Tibial nerve (tissue), 4 donors: ENCODE results near the gene CCDC110.
A peak's percentile ranks its signal among the peaks of the same experiment; 100 is the strongest.

ENCODE experiments used
- EP300 ChIP-seq, 2 donors: sonication (generic); formaldehyde crosslinking; IDR thresholded peaks; one replicate each; pipeline ENCODE4 v1.6.1; 2017; ENCODE audit warnings: antibody characterized with exemption in 2 of 2, mild to moderate bottlenecking in 1 of 2
- POLR2A ChIP-seq, 2 donors: fragments of 450-650 bp; IDR thresholded peaks; one replicate each; pipeline ENCODE4 v1.6.1; 2017; ENCODE audit warnings: antibody characterized with exemption in 2 of 2, mild to moderate bottlenecking in 2 of 2, moderate library complexity in 2 of 2
- TF ChIP-seq, protein P1 (sequence below), 5 experiments: fragments of 200-600 bp in 3 of 5; fragments of 450-650 bp in 2 of 5; sonication (generic) in 3 of 5; IDR thresholded peaks; one replicate each; pipeline ENCODE4 v1.5.1; 2016 to 2019; ENCODE audit warnings: antibody characterized with exemption in 5 of 5, mild to moderate bottlenecking in 3 of 5, moderate library complexity in 2 of 5

DNA sequence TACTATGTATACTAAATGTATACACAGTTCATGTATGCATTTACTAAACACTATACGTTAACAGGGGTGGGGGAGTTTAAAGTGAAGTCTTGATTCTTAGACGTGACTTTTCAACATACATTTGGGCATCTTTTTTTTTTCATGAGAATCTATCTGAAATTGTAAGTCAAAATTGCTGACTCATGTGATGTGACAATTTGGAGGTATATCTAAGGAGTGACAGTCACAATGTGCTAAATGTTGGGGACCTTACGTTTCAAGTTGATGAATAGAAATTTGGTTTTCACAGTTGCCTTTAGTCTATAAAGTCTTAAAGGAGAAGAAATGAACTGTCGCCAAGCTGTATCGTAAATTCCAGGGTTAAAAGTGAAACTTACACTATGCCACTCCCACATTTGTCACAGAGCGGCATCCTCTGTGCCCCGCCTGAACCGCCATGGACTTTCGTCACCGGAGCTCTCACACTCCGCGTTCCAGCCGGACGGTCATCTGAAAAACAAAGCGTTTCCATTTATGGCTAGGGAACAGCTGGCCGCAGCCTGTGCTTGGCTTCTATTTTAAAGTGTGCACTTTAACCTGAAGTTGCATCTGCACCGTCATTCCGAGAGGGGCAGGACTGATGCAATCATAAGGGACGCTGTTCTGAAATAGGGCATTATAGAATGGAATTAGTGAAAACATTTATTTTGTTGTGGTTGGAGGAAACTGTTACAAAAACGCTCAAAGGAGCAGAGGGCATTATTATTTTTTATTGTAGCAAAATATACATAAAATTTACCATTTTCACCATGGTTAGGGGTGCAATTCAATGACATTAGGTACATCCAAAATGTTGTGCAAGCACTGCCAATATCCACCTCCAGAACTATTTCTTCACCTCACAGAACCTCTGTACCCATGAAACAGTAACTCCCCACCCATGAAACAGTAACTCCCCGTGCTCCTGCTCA lies 32.8 kb upstream of the CCDC110 start:
- TF ChIP-seq POLR2A (IDR thresholded peaks at IDR 0.05) (no peak), EP300 (IDR thresholded peaks at IDR 0.05) (peak in 1 of 2 donors; percentile 58)
- TF ChIP-seq, protein P1, sequence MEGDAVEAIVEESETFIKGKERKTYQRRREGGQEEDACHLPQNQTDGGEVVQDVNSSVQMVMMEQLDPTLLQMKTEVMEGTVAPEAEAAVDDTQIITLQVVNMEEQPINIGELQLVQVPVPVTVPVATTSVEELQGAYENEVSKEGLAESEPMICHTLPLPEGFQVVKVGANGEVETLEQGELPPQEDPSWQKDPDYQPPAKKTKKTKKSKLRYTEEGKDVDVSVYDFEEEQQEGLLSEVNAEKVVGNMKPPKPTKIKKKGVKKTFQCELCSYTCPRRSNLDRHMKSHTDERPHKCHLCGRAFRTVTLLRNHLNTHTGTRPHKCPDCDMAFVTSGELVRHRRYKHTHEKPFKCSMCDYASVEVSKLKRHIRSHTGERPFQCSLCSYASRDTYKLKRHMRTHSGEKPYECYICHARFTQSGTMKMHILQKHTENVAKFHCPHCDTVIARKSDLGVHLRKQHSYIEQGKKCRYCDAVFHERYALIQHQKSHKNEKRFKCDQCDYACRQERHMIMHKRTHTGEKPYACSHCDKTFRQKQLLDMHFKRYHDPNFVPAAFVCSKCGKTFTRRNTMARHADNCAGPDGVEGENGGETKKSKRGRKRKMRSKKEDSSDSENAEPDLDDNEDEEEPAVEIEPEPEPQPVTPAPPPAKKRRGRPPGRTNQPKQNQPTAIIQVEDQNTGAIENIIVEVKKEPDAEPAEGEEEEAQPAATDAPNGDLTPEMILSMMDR (IDR thresholded peaks at IDR 0.05): no peak
